D721Med (cell line): ENCODE measurements around the gene PBX4.

Source experiments
- DNase-seq: peaks from one replicate; pipeline ENCODE4 v3.0.0; 2011; ENCODE audit warnings: low spot score; ENCODE audit not compliant: insufficient read length
- FAIRE-seq: peaks from 2 replicates; lab custom pipeline; 2011; peaks lifted over from hg19 to GRCh38; lab: Jason Lieb, UNC
- TF ChIP-seq, protein P1 (sequence below): IDR thresholded peaks from 2 replicates; pipeline ENCODE4 v1.5.1; 2012; ENCODE audit warnings: mild to moderate bottlenecking, control low read depth; ENCODE audit not compliant: insufficient read depth; ENCODE audit errors: missing control alignments

Gene PBX4

GRCh38 chr19:19581391-19581790, 37.1 kb downstream of the PBX4 start:
- TF ChIP-seq, protein P1, sequence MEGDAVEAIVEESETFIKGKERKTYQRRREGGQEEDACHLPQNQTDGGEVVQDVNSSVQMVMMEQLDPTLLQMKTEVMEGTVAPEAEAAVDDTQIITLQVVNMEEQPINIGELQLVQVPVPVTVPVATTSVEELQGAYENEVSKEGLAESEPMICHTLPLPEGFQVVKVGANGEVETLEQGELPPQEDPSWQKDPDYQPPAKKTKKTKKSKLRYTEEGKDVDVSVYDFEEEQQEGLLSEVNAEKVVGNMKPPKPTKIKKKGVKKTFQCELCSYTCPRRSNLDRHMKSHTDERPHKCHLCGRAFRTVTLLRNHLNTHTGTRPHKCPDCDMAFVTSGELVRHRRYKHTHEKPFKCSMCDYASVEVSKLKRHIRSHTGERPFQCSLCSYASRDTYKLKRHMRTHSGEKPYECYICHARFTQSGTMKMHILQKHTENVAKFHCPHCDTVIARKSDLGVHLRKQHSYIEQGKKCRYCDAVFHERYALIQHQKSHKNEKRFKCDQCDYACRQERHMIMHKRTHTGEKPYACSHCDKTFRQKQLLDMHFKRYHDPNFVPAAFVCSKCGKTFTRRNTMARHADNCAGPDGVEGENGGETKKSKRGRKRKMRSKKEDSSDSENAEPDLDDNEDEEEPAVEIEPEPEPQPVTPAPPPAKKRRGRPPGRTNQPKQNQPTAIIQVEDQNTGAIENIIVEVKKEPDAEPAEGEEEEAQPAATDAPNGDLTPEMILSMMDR: no peak
- DNase-seq (no peak), FAIRE-seq (no peak)

DNA sequence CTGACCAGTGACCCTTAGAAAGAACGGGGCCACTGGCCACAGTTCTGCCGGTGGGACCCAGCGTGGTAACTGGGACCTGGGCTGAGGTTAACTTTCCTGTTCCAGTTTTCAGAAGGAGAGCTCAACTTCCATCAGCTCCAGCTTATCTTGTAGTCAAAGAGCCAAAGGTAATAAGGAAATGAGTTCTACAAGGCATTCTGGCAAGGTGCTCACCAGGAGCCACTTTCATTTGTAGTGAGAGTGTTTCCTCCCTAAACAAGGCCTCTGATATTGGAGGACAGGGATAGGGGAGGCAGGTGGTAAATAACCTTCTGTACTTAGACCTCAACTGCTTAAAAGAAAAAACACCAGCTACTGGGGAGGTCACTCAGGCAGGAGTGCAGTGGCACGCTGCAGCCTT, 38.1 kb downstream of the PBX4 start:
- DNase-seq (no peak), FAIRE-seq (no peak)
- TF ChIP-seq, protein P1: no peak

- TF ChIP-seq, protein P1: no peak
- DNase-seq (no peak), FAIRE-seq (no peak)
Observed at GRCh38 chr19:19579533-19580361, 38.7 kb downstream of the PBX4 start.

DNA sequence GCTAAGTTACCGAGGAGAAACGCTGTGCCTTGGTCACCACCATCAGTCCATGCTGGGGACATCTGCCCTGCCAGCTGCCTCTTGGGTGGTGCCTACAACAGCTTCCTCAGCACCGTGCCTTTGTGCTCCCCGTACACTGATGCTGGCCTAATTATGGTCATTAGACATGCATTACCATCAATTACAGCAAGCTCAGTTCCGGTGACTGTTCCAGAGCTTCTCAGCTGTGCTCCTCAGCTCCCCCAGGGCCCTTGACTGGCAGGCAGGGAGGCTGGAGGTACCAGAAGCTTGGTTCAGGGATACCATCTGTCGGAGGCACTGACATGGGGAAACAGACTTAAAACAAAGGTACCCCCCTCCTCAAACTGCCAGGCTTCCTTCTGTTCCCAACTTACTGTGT, 40.2 kb downstream of the PBX4 start:
- DNase-seq: no peak
- TF ChIP-seq, protein P1: no peak
- FAIRE-seq: no peak

DNA sequence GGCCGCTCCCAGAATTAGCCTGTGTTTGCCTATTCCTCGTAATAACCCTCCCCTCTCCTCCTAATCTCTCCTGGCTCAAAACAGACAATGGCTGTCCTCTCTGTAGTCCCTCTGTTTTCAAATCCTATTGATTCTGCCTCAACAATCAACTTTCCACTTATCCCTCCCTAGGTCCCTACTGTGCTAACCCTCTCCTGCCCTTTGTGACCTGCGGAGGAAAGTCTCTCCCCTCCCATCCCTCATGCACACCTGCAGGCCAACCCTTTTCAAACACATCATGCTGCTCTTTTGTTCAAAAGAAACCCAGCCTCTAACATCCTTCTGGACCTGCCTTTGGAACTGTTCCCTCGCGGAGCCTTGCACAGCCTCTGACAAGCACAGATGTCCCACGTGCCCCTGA, 43.1 kb downstream of the PBX4 start:
- TF ChIP-seq, protein P1: no peak
- DNase-seq (no peak), FAIRE-seq (no peak)

DNA sequence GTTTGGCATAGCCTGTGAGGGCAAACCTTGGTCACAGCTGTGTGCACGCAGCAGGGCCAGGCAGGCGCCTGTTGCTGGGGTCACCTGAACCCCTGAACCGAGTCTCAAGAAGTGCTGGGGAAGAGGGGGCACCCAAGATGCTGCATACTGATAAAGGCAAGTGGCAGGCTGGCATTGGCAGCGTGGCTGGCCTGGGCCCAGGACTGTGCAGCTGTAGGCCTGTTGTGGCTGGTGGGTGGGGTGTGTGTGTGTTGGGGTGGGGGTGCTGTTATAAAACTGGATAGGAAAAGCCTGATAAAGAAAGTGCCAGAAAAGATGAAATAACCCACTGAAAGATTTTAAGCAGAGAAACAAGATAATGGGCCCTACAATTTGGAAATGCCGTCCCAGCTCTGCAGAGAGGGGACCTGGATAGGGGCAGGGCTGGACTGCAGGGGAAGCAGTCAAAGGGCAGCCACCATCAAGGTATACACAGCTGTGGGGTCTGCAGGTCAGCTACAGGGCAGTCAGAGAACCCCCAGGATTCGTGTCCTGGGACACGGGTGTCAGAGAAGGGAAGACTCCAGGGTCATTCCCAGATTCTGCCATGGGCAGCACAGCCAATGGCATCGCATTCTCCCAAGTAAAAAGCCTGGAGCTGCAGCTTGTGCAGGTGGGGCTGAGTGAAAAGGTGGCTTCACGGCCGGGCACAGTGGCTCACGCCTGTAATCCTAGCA, 47.3 kb downstream of the PBX4 start:
- TF ChIP-seq, protein P1: no peak
- FAIRE-seq (no peak), DNase-seq (no peak)

GRCh38 chr19:19570571-19570970, 47.9 kb downstream of the PBX4 start:
- DNase-seq (no peak), FAIRE-seq (no peak)

More at GRCh38 chr19:19570571-19570970, 47.9 kb downstream of the PBX4 start:
- TF ChIP-seq, protein P1: no peak
